HG03469 (cell line): ENCODE results near the gene GLCE.

Experiments used
- ATAC-seq: cut with Tn5 transposase; IDR thresholded peaks from one replicate; pipeline ENCODE4 v1.9.1; 2021; ENCODE audit warnings: mild to moderate bottlenecking, moderate library complexity, moderate number of reproducible peaks; ENCODE audit not compliant: unreplicated experiment

GLCE gene

DNA sequence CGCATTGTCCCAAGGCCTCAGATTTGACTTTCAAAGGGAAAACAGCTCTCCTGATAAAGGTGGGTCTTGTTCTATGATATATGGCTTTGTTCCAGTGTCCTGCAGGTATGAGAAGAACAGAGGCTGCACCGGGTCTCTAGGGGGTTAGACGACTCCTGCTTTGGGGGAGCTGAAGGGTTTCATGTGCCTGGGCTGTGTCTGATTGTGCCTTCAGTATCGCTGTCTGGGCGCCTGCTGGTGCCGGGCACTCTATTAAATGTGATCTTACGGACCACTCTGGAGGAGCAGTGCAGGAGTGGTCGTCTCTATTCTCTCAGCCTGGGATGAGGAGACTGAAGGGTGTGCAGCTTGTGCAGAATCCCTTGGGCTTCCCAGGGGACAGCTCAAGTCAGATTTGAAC, 154.3 kb downstream of the GLCE start:
- no peak for ATAC-seq

DNA sequence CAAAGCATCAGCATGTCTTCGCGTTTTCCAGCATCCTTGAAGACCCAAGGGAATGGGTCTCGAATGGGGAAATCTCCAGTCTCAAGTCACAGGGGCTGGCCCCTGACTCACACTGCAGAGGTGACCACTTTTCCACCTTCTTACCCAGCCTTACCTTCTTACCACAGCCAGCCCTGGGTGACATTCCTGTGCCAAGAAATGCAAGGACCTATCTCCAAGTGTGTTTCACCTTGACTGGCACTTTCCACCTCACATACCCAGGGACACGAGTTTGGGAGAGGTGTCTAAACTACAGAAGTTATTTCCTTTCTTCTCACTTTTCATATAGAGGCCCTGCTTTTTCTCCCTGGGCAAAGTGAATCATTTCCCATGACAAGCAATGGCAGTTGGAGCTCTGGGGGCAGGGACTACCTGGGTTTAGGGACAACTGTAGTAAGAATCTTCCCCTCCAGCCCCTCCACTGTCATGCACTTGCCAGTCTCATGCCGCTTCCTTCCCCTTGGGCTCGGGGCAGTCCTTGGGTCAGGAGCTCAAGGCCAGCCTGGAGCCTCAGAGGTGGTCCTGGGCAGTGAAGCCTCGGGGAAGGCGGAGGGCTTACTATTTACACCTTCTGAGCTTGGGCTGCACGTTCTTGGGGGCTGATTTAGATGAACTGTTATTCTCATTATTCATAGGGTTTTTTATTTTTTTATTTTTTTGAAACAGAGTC, 155.1 kb downstream of the GLCE start:
- no peak for ATAC-seq

DNA sequence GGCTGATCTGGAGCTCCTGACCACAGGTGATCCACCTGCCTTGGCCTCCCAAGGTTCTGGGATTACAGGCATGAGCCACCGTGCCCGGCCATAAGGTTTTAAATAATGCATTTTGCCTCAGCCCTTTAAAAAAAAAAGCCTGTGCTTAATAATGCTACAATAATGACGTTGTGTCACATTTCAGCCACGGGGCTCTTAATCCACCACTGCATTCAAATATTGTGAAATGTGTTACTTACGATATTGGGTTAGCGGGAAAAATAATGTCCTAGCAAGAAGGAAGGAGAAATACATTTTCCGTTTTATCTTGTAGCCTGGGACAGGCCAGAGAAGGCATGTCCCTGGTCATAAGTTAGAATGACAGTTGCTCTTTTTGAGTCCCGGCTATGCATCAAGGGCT, 155.9 kb downstream of the GLCE start:
- ATAC-seq, result no peak

GRCh38 chr15:69317392-69317841, 157.0 kb downstream of the GLCE start:
- ATAC-seq, result no peak

DNA sequence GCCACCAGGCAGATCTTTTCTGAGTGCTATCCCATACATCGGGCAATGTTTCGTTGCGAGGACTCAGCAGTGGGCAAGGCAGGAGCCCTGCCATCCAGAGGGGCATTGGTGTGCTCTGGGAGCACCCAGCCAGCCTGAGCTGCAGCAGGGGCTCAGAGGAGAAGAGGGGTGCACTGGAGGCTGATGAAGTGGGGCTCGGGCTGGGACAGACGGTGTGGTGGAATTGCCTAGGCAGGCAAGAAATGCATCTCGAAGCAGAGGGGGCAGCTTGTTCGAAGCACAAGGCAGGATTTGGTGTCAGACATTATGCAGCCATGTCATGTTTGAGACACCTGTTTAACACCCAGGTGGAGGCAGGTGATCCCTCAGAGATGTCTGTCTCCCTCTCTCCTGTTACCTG, 157.6 kb downstream of the GLCE start:
- no peak for ATAC-seq

DNA sequence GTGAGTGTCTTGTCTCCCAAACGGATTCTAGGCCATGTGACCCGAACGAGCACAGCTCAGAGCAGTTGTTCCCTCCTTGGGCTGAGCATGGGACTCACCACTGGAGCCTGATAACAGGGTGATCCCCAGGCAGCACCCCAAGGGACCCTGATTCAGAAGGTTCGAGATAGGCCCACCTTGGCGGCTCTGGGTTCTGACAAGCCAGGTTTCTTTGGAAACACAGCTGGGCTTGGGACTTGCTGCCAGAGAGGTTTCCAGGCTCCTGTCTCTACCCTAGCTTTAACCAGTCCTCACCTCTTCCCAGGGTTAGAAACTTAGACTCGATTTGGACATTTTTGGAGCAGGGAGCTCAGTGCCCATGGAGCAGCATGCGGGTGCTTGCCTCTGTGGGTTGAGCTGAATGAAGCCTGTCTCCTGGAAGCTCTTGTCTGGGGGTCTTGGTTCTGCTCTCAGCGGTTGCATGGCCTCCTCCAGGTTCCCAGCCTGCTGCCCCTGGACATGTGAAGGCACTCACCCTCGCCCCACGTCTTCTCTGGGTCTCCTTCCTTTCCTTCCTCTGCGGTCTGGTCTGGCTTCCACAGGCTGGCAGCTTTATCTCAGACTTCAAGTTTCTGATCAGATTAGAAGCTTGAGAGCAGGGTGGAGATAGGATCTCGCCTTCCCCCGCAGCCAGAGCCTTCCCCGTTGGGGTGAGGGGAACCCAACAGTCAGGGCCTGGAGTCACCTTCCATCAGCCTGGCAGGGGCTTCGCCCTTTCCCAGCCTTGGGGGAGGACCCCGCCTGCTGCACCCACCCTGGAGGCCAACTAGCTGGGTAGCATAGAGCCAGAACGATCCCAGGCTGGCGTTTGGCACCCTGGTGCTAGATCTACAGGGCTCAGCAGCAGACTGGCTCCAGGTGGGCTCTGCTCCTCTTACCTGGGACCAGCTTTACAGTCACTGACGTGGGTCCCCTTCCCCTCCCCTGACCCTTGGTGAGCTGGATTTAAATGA, 159.2 kb downstream of the GLCE start:
- ATAC-seq, result no peak

- ATAC-seq, result no peak
Measured at GRCh38 chr15:69320977-69321554, 160.6 kb downstream of the GLCE start.
